AG09309 (cell line): Measurements from ENCODE around the gene NFATC3.

Experiments used
- DNase-seq: peaks from one replicate; pipeline ENCODE4 v3.0.0-alpha.2; 2010; ENCODE audit warnings: low read depth
- H3K4me3 ChIP-seq: 2 replicates; pipeline ENCODE4 v1.5.1; 2011; ENCODE audit warnings: mild to moderate bottlenecking, low read depth, low read length, moderate library complexity; ENCODE audit not compliant: control insufficient read depth
- TF ChIP-seq, protein P1 (sequence below): IDR thresholded peaks from 2 replicates; pipeline ENCODE4 v1.5.1; 2011; ENCODE audit warnings: mild to moderate bottlenecking, low read depth, low read length, inconsistent platforms; ENCODE audit not compliant: insufficient read depth, control insufficient read depth; ENCODE audit errors: missing control alignments

Gene NFATC3

GRCh38 chr16:68071518-68071901 is 13.7 kb upstream of the NFATC3 start:
- TF ChIP-seq, protein P1, sequence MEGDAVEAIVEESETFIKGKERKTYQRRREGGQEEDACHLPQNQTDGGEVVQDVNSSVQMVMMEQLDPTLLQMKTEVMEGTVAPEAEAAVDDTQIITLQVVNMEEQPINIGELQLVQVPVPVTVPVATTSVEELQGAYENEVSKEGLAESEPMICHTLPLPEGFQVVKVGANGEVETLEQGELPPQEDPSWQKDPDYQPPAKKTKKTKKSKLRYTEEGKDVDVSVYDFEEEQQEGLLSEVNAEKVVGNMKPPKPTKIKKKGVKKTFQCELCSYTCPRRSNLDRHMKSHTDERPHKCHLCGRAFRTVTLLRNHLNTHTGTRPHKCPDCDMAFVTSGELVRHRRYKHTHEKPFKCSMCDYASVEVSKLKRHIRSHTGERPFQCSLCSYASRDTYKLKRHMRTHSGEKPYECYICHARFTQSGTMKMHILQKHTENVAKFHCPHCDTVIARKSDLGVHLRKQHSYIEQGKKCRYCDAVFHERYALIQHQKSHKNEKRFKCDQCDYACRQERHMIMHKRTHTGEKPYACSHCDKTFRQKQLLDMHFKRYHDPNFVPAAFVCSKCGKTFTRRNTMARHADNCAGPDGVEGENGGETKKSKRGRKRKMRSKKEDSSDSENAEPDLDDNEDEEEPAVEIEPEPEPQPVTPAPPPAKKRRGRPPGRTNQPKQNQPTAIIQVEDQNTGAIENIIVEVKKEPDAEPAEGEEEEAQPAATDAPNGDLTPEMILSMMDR = no peak
- no peak for DNase-seq
- H3K4me3 ChIP-seq = no peak overlapping the region

- no peak overlapping the region for H3K4me3 ChIP-seq
- TF ChIP-seq, protein P1 = no peak
- DNase-seq = no peak
Measured at GRCh38 chr16:68072038-68072695, 13.0 kb upstream of the NFATC3 start.

GRCh38 chr16:68073902-68074760 is 11.0 kb upstream of the NFATC3 start:
- TF ChIP-seq, protein P1 = no peak
- no peak overlapping the region for H3K4me3 ChIP-seq
- no peak for DNase-seq

- TF ChIP-seq, protein P1 = no peak
- DNase-seq = no peak
- H3K4me3 ChIP-seq = no peak overlapping the region
Measured at GRCh38 chr16:68074850-68075555, 10.2 kb upstream of the NFATC3 start.

DNA sequence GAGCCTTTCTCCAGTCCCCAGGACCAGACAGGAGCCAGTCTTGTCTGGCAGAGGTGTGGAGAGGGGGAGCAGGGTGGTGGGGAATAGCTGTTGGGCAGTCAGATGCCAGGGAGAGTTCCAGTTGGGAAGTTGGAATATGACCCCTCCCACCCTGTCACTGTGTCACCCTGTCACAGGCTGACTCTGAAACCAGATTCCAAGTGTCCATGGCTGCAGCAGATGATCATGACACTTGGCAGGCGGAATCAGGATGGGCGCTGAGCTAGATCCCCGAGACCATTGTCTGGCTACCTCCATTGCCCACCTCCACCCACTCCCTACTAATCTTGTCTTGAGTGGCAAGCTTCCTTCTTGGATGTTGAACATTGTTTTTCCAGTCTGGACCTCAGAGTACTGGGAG is 9.2 kb upstream of the NFATC3 start:
- DNase-seq = no peak
- TF ChIP-seq, protein P1 = no peak
- H3K4me3 ChIP-seq = no peak overlapping the region

DNA sequence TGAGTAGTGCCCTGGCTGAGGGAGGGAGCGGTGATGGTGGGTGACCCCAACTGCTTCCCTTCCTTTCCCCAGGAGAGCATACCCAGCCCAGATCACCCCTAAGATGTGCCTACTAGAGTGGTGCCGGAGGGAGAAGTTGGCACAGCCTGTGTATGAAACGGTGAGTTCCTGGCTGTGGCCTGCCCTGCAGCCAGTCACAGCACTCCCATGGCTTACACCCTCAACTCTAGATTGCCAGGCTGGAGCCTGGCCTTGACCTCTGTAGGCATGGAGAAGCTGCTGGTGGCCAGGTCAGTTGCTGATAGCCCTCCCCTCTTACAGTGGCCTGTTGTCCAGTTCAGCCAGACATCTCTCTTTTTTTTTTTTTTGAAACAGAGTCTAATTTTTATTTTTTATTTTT is 8.6 kb upstream of the NFATC3 start:
- TF ChIP-seq, protein P1 = no peak
- DNase-seq = no peak

More for the DNA sequence above, 8.6 kb upstream of the NFATC3 start:
- no peak overlapping the region for H3K4me3 ChIP-seq
